H7 (cell line): ENCODE results near the gene ALDH9A1. TPM values are rescaled to one million over a fixed set of nuclear protein-coding genes. Genes with fewer than 3 reads are reported as not detected.
"Not testable (repeated sequence)": the region's sequence is repeated elsewhere in the genome, so short reads cannot be mapped to it uniquely, and the experiment has no call there.

ENCODE experiments used
- DNase-seq: peaks from one replicate; pipeline ENCODE4 v3.0.0; 2012
- H3K27me3 ChIP-seq: 2 replicates; pipeline ENCODE4 v1.6.0; 2011; ENCODE audit warnings: mild to moderate bottlenecking, low read length; ENCODE audit not compliant: control insufficient read depth, insufficient read depth
- H3K36me3 ChIP-seq: replicated peaks from 2 replicates; pipeline ENCODE4 v1.5.1; 2011; ENCODE audit warnings: low read length; ENCODE audit not compliant: control insufficient read depth, insufficient read depth
- H3K4me3 ChIP-seq: 2 replicates; pipeline ENCODE4 v1.5.1; 2011; ENCODE audit warnings: low read depth, mild to moderate bottlenecking, control low read depth, low read length, moderate library complexity; ENCODE audit not compliant: insufficient read depth
- total RNA-seq: library from RNA; depleted of rRNA; stranded (reverse); fragments of >200 nt; shearing (Covaris generic); gene quantifications from 2 replicates; pipeline ENCODE4 v1.2.3, GENCODE V29; 2014; rRNA removed

ALDH9A1 gene
- 81.9 and 104 TPM in 2 replicates for total RNA-seq

DNA sequence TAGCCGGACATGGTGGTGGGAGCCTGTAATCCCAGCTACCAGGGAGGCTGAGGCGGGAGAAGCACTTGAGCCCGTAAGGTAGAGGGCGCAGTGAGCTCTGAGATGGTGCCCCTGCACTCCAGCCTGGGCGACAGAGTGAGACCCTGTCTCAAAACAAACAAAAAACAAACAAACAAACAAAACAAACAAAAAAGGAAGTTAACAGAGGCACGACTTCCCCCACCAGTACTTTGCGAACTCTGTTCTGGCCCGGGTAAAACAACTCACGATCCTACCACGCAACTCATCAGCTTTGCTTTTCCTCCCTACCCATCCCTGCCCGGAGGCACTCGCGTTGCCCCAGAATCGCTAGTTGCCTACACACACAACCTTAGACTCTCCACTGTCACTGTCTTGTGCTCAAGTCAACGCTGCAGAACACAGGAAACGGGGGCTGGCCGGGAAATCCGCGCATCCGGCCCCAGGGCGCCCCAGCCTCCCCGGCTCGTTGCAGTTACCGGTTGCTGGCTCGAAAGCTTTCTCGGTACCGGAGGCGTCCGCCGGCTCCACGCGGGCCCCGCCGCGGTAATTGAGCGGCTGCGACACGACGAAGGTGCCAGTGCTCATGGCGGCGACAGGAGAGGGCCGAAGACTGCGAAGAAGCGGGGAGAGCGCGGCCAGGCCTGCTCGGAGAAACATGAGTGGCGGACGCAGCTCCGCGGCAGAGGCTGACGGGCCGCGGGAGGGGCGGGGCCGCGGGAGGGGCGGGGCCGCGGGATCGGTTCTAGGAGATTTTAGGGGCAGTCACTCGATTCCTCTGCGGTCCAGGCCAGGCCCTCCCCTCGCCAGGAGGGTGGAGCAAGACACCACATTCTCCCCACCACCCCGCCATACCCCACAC is at the start of gene ALDH9A1:
TSS of gene ALDH9A1 (minus strand) at position 682 of the 880 bp plus-strand sequence. CDS start at position 678, 4 bp downstream.
- Histone ChIP-seq H3K27me3 (no peaks in the 10 kb centered on the region; the same call in 1 of the 2 replicates), H3K36me3 (no peaks in the 10 kb centered on the region), H3K4me3 (peak within 1 kb of the TSS; percentile 95)
- peak; percentile 92 for DNase-seq

DNA sequence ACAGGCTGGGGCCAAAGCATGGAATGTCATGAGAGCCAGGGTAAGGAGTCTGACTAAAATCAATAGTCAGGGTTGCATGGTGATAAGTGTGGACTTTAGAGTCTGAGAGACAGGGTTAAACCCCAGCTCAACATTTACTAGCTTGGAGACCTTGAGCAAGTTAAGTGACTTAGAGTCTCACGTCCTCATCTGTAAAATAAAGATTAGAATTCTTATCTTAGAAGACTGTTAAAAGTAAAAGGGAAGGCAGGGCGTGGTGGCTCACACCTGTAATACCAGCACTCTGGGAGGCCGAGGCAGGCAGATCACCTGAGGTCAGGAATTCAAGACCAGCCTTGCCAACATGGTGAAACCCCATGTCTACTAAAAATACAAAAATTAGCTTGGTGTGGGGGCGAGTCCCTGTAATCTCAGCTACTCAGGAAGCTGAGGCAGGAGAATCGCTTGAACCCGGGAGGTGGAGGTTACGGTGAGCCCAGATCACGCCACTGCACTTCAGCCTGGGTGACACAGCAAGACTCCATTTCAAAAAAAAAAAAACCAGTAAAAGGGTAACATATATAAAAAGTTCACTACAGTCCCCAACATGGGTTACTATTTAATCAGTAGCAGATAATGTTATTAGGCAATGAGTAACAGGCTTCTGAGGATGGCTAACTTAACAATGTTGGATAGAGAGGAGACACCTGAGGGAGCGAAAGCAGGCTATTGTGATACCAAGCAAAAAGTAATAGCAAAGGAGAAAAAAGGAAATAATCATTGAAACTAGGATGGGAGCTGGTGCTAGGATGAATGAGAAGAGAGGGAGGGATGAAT is 49.5 kb upstream of the ALDH9A1 start:
- no peak overlapping the region for H3K4me3 ChIP-seq
- DNase-seq, result no peak
- H3K36me3 ChIP-seq, result no peaks in the 10 kb centered on the region

GRCh38 chr1:165744913-165745312 is 46.6 kb upstream of the ALDH9A1 start:
- not testable (repeated sequence) for DNase-seq, H3K4me3 ChIP-seq, H3K36me3 ChIP-seq, H3K27me3 ChIP-seq

More for the DNA sequence above, 49.5 kb upstream of the ALDH9A1 start:
- no peaks in the 10 kb centered on the region for H3K27me3 ChIP-seq

- Histone ChIP-seq H3K36me3 (peaks cover 2% of the 10 kb centered on the region), H3K4me3 (no peak overlapping the region), H3K27me3 (no peaks in the 10 kb centered on the region)
- DNase-seq, result no peak
Measured at GRCh38 chr1:165742194-165742593, 43.8 kb upstream of the ALDH9A1 start.

DNA sequence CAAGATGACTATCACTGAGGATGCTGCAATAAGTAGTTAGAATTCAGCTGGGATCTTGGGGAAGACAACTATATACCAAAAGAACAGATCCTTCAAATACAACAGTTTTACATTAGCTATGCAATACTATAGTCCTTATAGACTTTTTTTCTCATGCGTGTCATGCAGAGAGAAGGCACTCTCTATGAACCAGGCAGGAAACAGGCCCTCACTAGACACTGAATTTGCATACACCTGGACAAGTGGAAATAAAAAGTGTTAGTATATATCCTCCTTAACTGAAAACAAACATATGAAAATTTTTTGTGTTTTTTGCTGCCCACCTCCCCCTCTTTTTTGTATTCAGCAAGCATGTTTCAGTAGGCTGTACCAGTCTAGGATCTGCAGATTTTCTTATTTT is 40.4 kb upstream of the ALDH9A1 start:
- no peak overlapping the region for H3K4me3 ChIP-seq
- H3K27me3 ChIP-seq, result no peaks in the 10 kb centered on the region
- H3K36me3 ChIP-seq, result peaks cover 2% of the 10 kb centered on the region
- no peak for DNase-seq

GRCh38 chr1:165737196-165737595 is 38.8 kb upstream of the ALDH9A1 start:
- Histone ChIP-seq H3K4me3 (no peak overlapping the region), H3K27me3 (no peaks in the 10 kb centered on the region), H3K36me3 (no peaks in the 10 kb centered on the region; the same call in 1 of the 2 replicates)
- DNase-seq, result no peak

GRCh38 chr1:165734906-165735305 is 36.5 kb upstream of the ALDH9A1 start:
- no peak for DNase-seq
- H3K4me3 ChIP-seq, result no peak overlapping the region
- H3K36me3 ChIP-seq, result no peaks in the 10 kb centered on the region
- H3K27me3 ChIP-seq, result no peaks in the 10 kb centered on the region

- Histone ChIP-seq H3K36me3 (no peaks in the 10 kb centered on the region; the same call in 1 of the 2 replicates), H3K4me3 (no peak overlapping the region), H3K27me3 (no peaks in the 10 kb centered on the region)
- DNase-seq, result no peak
Measured at GRCh38 chr1:165726841-165727240, 28.5 kb upstream of the ALDH9A1 start.

GRCh38 chr1:165726169-165726568 is 27.8 kb upstream of the ALDH9A1 start:
- no peak for DNase-seq
- Histone ChIP-seq H3K4me3 (no peak overlapping the region), H3K36me3 (no peaks in the 10 kb centered on the region; the same call in 1 of the 2 replicates), H3K27me3 (no peaks in the 10 kb centered on the region)

GRCh38 chr1:165717918-165718515 is 19.7 kb upstream of the ALDH9A1 start:
- Histone ChIP-seq H3K4me3 (no peak overlapping the region), H3K36me3 (no peaks in the 10 kb centered on the region), H3K27me3 (no peaks in the 10 kb centered on the region)
- peak; percentile 44 for DNase-seq

- H3K27me3 ChIP-seq, DNase-seq, H3K36me3 ChIP-seq, H3K4me3 ChIP-seq: not testable (repeated sequence)
Measured at GRCh38 chr1:165716265-165717051, 18.1 kb upstream of the ALDH9A1 start.

DNA sequence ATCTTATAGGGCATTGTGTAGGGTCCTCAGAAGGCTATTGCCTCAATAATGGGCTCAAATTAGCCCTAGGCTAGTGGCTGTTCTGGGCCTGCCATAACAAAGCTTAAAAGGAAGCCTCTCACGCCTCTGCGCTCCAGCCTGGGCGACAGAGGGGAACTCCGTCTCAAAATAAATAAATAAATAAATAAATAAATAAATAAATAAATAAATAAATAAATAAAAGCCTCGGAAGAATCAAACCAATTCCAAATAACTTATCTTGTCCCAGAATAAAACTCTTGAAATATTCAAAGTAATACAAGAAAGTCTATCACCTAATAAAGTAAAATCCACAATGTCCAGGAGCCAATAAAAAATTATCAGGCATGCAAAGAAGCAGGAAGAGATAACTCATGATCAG is 14.4 kb upstream of the ALDH9A1 start:
- no peak for DNase-seq
- no peaks in the 10 kb centered on the region for H3K36me3 ChIP-seq

GRCh38 chr1:165707984-165708706 is 9.8 kb upstream of the ALDH9A1 start:
- no peaks in the 10 kb centered on the region; the same call in 1 of the 2 replicates for H3K27me3 ChIP-seq
- DNase-seq, result no peak
- no peaks in the 10 kb centered on the region for H3K36me3 ChIP-seq
- no peak overlapping the region for H3K4me3 ChIP-seq

More for the DNA sequence above, 14.4 kb upstream of the ALDH9A1 start:
- no peaks in the 10 kb centered on the region; the same call in 1 of the 2 replicates for H3K27me3 ChIP-seq
- H3K4me3 ChIP-seq, result no peak overlapping the region
